Right hindlimb (tissue), 1 donor: ENCODE measurements around the gene SYT17.

ENCODE experiments used
- DNase-seq: peaks from one replicate; pipeline ENCODE4 v3.0.0-alpha.2; 2018

The SYT17 gene

GRCh38 chr16:19266774-19267173, 98.7 kb downstream of the SYT17 start:
- DNase-seq = no peak

- DNase-seq = no peak
These were observed 101.1 kb downstream of the SYT17 start for GRCh38 chr16:19269098-19269497.

DNA sequence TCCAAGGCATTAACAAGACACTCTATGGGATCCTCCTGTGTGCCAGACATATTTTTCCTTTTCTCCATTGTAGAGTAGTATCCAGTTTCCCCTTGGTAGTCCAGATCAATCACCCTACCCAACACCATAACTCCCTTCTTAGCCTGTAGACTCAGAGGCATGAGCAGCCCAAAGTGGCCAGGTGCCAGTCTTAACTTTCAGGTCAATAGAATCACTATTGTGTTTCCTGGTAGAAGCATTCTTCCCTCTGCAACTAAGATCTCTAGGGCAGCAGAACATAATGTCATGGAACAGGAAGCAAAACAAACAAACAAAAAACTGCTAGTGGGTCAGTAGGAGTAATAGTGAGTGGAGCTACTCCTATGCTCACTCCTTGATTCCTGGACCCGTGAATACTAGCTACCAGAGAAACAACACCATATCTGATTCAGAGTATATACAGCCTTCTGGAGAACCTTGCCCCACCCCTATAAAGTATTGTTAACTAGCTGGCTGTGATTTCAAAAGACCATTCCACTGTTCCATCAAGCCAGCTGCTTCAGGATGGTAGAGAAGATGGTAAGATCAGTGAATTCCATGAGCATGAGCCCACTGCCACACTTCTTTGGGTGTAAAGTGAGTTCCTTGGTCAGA, 106.2 kb downstream of the SYT17 start:
- DNase-seq = no peak

GRCh38 chr16:19278403-19278802, 110.4 kb downstream of the SYT17 start:
- no peak for DNase-seq

DNA sequence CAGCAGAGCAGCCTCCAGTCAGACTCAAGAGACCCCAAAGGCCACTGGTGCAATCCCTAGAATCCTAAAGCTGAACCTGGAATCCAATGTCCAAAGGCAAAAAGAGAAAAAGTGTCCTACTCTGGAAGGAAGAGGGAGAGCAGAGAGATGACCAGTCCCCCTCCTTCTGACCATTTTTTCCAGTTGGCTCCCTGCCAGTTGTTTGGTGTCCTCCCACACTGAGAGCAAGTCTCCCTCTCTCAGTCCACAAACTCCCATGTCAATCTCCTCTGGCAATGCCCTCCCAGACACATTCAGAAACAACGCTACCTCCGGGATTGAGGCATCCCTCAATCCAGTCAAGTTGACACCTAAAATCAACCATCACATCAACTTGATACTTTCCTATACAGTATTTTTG, 113.2 kb downstream of the SYT17 start:
- DNase-seq = no peak

DNA sequence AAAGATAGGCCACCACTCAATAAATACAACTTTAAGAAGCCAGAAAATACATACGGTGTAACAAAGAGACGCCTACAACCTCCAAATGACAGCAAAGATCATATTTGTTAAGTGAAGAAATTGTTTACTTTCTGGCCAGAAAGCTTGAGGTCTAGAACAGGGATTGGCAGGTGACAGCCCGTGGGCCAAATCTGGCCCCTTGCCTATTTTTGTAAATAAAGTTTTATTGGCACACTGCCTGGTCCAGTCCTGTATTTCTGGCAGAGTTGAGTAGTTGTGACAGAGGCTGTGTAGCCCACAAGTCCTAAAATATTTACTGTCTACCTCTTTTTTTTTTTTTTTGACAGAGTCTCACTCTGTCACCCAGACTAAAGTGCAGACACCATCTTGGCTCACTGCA, 114.1 kb downstream of the SYT17 start:
- DNase-seq = no peak

DNA sequence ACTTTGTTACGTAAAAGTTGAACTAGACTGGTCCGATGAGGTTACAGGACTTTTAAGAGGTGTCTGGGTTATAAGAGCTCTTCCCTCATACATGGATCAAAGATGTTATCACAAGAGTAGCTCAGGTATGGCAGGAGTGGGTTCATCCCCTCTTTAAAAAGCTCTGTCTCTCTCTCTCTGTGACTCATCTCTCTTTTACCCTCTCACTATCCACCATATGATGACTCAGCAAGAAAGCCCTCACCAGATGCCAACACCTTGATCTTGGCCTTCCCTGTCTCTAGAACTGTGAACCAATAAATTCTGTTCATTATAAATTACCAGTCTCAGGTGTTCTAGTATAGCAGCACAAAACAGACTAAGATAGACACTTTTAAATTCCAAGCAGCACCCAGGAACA, 115.6 kb downstream of the SYT17 start:
- DNase-seq = no peak

GRCh38 chr16:19284207-19284606, 116.2 kb downstream of the SYT17 start:
- peak; percentile 55 for DNase-seq

DNA sequence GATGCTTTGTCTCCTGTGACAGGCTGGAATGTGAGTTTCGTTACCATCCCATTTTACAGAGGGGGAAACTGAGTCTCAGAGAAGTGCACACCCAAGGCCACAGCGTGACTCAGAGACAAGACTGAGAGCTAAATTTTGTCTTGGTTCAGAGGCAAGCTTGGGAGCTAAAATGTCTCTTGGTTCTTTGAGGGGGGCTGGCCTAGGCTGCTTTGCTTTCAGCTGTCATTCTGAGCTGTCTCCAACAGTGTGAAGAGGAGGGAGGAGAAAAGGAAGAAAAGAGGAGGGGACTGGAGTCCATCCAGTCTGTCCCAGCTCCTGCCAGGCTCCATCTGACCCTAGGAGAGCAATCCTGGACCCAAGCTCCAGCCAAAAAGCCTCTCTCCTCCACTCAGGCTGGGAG, 117.4 kb downstream of the SYT17 start, which contains the start of gene CLEC19A:
Gene CLEC19A, plus strand, starts transcription at position 301 of the 400 bp plus-strand sequence. CDS start 121 bp downstream, outside the sequence.
- no peak for DNase-seq

GRCh38 chr16:19286827-19287226, 118.8 kb downstream of the SYT17 start:
- DNase-seq = no peak

DNA sequence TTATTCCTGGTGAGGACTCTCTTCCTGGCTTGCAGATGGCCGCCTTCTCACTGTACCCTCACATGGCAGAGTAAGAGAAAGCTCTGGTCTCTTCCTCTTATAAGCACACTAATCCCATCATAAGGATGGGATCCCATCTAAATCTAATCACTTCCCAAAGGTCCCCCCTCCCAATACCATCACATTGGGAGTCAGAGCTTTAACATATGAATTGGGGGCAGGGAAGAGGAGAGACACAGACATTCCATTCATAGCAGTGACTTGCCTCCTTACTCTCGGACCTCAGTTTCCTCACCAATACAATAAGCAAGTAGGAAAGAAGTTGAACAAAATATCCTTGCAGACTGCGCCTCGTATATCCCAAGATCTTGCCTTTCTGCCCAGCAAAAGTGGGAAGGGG, 119.2 kb downstream of the SYT17 start:
- DNase-seq = no peak

GRCh38 chr16:19288872-19289799, 121.1 kb downstream of the SYT17 start:
- no peak for DNase-seq

DNA sequence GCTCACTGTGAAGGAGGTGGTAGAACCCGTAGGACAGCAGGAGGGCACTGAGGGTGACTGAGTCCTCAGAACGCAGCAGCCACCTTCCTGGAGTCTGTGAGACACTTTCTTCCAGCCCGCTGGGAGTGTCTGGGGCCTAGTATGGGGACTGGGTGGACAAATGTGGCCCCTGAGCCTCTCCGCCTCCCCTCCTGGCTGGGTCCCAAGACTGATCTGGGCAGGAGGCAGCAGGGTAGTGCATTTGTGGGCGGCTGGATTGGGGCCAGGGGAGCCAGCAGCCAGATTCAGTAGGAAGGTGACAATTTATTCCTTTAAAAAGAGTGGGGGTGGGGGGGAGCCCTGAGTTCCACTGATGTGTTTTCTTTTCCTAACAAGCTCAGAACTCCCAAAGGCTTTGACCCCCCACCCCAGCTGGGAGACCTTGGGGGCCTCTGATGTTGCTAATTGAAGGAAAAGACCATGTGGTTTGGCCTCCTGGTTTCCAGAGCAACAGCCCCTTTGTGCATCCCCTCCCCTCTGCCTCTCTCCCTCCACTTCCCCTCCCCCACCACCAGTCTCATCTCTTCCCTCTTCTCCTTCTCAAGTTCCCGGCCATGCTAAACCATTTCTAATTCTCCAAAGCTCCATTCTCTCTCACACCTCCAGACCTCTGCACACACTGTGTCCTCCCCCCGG, 121.9 kb downstream of the SYT17 start:
- peak; percentile 29 for DNase-seq

GRCh38 chr16:19290860-19291259, 122.8 kb downstream of the SYT17 start:
- no peak for DNase-seq

DNA sequence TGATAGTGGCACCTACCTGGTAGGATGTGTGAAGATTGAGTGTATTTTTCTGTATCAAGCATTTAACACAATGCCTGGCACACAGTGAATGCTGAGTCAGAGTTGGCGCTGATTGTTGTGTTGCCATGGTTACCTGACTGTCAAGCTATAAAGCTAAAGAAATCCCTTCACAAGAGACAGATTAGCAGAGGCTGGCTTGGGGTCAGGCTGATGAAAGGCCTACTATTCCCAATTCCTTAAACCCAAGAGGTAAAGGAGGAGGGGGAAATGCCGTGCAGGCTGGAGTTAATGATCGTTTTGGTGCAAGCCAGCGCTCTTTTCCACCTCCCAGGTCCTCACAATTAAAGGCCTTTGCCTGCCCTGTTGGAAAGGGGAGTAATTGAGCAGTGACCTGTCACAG, 123.4 kb downstream of the SYT17 start:
- no peak for DNase-seq

GRCh38 chr16:19292186-19292585, 124.1 kb downstream of the SYT17 start:
- no peak for DNase-seq

- DNase-seq = peak; percentile 39
These were observed 126.2 kb downstream of the SYT17 start for GRCh38 chr16:19294156-19294649.

DNA sequence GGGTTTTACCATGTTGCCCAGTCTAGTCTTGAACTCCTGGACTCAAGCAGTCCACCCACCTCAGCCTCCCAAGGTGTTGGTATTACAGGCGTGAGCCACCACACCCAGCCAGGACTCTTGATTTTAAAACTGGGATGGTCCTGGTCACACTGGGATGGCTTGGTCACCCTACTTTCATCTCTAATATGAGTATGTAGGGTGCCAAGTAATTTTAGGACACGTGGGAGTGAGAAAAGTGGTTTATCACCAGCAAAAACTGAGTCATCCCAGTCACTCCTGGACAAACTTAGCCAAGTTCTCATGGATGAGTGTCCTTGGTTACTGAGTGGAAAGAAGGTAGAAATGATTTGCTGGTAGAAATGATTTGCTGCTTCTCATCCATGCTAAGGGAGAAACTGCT, 127.4 kb downstream of the SYT17 start:
- no peak for DNase-seq

DNA sequence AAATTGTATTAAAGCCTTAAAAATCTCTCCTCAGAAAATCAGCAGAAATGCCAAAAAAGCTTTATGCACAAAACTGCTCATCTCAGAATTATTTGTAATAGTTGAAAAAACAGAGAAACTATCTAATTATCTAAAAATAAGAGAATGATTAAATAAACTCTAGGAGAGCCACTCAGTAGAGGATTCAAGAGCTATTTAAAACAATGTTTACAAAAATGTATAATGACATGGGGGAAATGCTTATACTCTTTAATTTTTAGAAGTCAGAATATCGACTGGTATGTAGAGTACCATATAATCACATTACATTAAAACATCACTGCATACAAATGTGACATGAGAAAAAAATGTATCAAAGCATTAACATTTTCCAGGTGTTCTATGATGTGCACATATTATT, 129.4 kb downstream of the SYT17 start:
- no peak for DNase-seq

- no peak for DNase-seq
These were observed 131.5 kb downstream of the SYT17 start for GRCh38 chr16:19299565-19299964.

DNA sequence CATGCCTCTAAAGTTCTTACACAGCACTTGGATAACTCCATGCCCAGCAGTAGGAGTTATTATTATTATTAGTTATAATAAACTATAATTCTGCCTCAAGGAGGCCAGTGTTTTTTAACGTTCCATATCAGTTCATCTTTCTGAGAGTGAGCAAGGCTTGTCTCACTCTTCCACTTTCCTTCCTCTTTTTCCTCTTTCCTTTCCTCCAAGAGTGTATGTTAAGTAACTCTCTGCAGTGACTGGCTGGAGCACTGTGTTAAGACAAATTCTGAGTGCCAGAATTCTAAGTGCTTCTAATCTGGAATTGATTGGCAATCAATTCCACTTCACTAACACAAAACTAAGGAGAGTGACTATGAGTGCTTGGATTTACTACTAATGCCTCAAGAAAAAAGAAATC, 133.9 kb downstream of the SYT17 start:
- no peak for DNase-seq

DNA sequence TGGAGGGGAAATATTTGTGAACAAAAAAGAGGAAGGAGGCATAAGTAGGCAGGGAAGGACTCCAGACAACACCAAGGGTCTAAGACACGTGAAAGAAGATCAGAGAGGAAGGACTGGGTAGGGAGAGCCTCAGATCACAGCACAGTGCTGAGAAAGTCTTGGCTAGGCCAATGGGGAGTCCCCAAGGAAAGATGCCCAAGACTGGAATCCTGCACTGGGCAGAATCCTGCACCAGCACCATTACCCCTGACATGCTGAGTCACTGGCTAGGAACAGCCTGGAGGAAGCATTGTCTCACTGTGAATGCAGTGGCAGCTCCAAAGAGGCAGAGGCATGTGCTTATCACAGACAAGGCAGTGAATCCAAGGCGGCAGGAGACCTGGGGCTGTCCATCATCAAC, 136.7 kb downstream of the SYT17 start:
- DNase-seq = no peak

DNA sequence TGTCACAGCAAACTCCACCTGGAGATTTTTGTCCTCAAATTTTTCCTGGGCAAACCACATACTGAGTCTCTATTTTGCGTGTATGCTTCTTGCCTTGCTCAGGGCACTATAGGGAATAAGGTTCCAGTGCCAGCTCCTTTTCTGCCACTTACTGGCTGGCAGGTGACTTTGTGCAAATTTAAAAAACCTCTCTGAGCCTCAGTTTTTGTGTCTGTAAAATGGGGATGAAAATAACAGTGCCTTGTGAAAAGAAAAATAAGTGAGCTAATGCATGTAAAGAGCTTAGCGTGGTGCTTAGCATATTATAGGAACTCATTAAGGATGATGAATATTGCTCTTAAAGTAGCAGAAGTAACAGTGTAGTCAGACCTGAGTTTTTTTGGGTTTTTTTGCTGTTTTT, 137.4 kb downstream of the SYT17 start:
- DNase-seq = no peak
